Activated CD8-positive, alpha-beta memory T cell treated with anti-CD3 and anti-CD28 coated beads, Interleukin-2, amount 50 U/mL, for 48 hours (primary cell): ENCODE results near the gene FAAH.

Source experiments
- DNase-seq: peaks from one replicate; pipeline ENCODE4 v3.0.0-alpha.2; 2020

The FAAH gene

DNA sequence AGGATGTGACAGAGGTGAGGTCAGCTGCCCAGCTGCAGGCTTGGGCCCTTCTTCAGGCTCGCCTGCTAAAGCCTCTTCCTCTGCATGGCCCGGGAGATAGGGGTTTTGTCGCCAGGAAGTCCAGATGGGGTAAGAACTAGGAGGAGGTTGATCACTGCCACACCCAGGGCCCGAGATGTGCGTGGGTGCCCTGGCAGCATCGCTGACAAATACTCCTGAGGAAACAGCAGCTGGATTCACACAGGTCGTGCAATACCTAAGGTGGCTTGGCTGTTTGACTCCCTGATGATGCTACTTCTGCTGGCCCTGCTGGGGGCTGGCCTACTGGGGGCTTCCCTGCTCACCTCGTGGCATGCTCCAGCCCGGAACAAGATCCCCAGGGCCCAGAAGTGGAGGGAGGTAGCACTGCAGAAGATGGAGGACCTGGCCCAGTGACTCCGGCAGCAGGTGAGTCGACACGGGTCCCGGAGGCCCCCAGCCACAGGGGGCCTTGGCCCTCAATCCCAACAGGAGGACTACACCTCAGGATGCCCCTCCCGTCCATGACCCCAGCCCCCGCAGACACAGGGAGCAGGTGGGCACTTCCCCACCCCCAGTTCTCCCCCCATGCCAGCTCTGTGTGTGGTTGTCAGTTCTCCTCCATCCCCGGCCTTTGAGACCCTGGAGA is 29.6 kb downstream of the FAAH start:
- DNase-seq, result no peak

DNA sequence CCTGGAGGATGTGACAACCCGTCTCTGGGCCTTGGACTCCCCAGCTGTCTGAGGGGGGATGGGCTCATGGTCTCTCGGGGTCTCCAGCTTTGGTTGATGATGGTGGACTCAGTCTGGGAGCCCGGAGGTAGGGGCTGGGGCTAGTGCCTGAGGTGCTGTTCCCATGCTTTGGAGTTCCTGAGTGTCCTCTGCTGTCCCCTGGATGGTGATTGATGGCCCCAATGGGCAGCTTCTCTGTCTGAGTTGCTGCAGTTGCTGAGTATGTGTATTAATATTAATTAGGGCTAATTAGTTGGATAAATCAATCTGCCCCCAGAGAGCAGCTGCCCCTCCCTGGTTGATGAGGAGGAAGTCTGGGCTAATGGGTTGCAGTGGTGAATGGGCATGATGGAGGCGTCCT is 30.6 kb downstream of the FAAH start:
- no peak for DNase-seq

DNA sequence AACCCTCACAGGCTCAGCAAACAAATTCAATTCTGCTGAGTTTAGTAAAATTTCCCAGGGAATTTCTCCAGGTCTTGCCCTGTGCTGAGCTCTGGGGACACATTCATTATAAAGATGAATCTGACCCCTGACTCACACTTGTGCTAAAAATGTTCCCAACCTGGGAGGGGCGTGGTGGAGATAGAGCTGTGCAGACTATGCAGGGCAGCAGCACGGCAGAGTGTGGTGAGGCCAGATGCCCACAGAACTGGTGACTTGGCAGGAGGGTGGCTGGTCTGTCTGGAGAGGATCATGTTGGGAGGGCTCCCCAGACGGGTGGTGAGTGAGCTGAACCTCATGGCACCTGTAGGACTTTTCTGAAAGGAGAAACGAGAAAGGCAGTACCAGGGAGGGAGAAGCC is 31.6 kb downstream of the FAAH start:
- no peak for DNase-seq

DNA sequence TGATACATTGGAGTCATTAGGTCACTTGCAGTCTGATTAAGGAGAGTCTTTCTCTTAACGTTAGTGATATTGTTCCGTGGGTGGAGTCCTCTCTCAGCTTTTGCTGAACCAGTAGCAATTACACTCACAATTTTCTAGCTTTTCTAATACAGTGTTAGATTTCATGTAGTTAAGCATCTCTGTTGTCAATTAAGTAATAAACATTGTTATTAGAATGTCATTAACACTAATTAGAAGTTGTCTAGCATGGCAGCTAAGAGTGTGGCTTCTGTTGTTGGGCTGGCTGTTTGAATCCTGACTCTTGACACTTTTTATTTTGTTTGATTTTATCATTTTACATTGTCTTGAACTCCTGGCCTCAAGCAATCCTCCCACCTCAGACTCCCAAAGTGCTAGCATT is 33.4 kb downstream of the FAAH start:
- DNase-seq, result no peak

DNA sequence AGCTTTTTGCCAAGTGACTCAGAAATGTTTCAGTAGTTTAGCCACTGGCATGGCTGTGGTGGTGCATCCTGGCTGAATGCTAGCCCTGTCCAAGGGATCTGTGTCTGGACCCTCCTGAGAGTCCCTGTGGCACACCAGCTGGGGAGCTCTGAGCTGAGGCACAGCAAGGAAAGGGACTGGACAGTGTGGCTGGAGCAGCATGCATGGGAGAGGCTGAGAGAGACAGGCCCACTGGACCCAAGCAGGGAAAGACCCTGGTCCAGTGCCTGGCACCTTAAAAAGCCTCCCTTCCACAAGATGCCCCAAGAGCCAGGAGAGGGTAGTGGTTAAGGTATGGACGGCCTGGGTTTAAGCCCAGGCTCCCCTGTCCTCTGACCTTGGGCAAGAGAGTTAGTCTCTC is 35.3 kb downstream of the FAAH start:
- no peak for DNase-seq

DNA sequence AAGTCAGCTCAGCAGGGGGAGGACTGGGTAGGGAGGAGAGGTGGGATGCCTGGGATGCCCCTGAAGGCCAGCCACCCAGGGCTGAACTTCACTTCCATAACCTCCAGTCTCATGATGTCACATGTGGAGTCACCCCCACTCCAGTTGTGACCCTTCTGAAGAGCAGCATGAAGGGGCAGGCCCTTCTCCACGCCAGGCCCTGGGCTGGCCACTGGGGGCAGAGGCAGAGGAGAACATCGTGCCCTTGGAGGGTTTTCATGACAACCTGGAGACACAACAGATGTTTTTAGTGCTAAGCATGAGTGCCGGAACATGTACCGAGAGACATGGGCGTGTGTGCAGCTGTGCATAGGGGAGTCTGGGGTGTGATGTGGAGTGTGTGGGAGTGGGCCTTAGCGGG is 37.6 kb downstream of the FAAH start:
- no peak for DNase-seq

DNA sequence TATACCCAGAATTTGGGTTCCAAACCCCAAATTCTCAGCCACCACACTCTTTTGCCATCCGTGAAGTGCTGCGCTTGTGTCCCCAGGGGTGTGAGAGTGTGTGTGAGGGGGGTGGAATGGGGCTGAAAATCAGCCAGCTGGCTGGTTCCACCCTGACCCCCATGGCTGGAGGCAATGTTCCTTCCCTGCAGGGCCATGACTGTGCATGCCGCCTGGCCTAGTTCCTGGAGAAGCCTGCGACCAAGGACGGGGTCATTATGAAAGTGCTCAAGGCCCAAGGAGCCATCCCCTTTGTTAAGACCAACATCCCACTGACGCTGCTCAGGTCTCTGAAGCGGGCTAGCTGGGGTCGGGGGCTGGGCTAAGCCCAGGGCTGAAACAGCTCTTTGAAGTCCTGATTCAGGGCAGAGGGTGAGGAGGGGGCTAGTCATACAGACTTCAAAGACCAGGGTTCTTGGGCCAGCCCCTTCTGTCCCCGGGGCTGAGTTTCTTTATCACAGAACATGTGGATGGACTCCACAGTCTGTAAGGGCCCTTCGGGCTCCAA is 38.7 kb downstream of the FAAH start:
- no peak for DNase-seq

DNA sequence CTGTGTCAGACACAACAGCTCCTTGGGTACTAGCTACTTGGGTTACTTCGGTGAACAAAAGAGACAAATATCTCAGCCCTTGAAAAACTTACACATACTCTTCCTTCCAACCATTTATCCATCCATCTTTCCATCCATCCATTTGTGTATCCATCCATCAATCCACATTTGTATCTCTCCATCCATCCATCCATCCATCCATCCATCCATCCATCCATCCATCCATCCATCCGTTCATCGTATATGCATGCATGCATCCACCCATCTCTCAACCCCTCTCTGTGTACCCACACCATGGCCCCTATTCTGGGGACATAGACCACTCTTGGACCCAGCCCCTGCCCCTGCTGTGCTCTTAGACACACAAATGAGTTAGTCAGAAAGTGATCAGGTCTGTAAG is 40.2 kb downstream of the FAAH start:
- DNase-seq, result no peak

DNA sequence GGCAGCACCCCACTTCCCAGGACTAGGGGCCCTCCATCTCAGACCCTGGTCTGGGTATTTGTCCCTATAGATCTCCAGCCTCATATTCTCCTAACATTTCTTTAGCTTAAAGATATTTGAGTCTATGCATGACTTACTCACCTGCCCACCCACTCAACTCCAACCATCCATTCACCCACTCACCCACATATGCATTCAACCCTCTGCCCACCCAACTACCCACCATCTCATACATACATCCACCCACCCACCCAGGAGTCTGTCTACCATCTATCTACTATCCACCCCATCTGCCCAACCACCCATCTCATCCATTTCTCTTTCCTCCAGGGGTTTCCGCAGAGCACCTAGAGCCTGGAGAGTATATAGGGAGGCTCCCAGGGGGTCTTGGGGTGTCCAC is 42.7 kb downstream of the FAAH start:
- DNase-seq, result no peak

DNA sequence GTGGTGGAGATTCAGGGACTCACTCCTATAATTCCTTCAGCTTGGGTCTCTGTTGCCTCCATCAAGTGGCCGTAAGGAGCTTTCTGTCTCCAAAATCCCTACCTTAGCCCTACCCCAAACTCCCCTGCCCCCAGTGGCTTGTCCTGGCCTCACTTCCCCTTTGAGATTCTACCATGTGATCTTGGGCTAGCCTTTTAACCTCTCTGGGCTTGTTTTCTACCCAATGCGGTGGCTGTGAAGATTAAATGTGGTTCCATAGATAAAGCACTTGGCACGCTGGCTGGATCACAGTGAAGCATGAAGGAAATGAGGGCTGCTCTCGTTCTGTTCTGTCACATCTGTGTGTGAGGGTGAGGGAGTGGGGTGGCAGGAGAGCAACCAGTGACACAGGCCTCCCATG is 43.6 kb downstream of the FAAH start:
- no peak for DNase-seq

DNA sequence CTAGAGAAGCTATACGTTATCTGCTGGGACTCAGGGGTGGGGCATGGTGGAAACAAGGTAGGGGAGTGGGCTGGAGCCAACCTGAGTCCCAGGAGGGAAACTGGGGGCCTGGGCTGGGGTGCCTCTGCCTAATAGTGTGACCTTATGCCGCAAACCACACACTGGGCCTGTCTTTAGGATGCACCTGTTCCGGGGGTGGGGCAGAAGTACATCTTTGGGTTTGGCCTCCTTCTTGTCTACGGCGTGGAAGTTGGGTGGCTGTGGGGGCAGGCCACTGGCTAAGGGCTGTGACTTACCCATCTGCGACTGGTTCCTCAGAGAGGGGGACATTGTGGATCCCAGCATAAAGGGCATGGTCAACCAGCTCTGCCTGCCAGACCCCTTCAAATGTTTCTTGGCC is 44.2 kb downstream of the FAAH start:
- no peak for DNase-seq

DNA sequence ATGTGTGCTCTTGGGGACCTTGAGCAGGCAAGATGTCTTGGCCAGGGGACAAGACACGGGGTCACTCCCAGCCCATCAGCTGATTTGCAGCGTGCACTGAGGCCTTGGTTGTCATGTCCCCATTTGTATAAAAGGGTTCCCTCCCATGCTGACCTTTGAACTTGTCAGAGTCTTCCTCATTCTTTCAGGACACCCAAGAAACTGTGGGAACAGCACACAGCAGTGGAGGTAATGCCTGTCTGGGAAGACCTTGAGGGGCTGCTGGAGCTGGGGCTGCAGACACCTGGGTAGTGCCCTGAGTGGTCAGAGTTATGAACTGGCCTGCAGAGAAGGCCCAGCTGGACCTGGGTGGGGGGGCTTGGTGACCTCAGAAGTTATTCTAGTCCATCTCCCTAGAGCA is 46.4 kb downstream of the FAAH start:
- no peak for DNase-seq

DNA sequence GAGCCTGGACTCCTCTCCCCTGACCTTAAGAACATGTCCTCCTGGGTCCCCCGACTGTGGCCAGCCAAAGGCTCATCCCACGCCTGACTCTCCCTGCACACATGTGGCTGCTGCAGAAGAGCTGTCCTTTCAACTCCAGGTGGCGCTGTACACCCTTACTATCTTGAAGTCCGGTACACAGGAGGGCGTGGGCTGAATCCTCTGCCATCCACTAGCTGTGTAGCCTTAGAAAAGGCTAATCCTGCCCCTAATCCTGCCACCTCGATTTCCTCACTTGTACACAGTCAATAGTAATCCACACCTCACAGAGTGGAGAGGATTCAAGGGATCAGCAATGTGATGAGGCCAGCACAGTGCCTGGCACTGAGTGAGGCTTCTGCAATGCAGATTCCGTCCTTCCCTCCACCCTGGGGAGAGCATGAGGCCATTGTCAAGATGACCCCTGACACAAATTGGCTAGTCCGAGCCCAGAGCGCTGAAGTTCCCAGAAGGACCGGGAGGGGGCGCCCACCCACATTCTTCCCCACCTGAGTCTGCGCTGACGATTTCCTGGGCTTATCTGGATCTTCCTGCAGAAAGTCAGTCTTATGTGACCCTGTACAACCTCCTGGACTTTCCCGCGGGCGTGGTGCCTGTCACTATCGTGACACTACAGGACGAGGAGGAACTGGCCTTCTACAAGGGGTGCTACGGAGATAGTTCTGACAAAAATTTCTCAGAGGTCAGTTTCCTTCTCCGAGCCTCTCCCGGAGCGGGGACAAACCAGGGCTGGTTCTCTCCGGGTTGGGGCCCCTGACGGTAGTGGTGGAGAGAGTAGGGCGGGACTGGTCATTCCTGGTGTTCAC is 48.4 kb downstream of the FAAH start:
- peak; percentile 92 for DNase-seq

DNA sequence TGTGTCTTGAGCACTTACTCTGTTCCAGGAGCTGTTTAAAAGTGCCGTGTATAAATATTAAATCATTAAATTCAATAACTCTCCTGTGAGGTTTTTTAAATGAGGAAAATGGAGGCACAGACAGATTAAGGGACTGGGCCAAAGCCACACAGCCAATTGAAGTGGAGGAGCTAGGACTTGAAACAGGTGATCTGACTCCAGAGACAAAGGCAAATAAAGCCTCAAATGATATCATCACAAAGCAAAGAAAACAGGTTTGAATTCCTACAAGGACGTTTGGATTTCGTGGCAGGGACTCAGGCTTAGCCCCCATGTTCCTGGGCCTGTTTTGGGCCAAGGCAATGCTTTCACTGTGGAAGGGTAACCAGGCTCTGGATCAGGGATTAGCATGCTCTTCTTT is 50.3 kb downstream of the FAAH start:
- DNase-seq, result no peak

DNA sequence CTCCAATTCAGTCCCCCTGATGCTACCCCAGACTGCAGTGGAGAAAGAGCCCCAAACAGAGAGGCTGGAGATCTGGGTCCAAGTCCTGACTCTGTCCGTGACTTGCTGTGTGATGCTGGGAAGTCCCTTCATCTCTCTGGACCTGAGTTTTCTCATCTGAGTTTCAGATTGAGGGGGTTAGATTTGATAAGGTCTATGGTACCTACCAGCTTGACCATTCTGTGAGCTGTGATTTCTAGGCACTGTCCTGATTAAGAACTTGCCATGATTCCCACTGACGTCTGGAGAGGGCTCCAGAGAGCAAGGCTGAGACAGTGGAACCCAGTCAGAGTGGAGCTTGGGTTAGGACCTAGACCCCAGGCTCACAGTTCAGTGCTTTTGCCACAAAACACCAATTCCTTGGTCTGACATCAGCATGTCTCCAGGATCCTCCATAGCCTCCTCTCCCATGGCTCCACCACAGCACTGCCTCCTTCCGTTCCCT is 51.7 kb downstream of the FAAH start:
- DNase-seq, result no peak

DNA sequence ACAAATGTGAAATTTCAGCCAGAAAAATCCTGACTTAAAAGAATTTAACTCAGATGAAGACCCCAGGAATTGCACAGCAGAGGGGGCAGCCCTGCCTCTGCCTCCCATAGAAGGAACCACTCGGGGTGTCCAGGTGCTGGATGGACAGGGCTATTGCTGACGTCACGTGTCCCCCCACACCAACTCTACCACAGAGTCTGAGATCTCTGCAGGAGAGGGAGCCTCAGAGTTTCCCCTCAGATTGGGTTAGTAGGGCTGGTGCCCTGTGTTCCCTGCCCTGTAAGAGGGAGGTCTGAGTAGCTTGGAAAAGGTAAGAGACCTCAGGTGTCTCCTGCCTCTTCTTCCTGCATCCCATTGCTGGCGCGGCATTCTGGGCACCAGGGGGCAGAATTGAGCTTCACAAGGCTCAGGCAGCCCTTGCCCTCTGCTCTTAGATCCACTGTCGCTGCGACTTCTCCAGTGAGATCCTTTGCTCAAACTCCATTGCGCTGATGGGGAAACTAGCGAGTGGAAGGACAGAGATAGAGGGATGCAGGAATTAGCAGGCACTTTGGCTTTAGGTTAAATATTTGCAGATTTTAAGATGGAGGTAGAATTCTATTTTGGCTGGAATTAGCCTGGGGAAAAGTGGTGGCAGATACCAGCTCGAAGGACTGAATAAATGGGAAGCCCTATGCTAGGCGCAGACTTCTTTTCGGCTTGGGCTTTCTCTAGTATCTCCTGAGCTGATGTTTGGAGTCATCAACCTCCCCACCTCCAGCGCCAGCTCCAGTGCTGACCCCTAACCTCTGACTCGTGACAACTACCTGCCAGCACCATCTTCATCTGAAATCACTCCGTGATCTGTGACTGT is 52.8 kb downstream of the FAAH start:
- peak; percentile 93 for DNase-seq

DNA sequence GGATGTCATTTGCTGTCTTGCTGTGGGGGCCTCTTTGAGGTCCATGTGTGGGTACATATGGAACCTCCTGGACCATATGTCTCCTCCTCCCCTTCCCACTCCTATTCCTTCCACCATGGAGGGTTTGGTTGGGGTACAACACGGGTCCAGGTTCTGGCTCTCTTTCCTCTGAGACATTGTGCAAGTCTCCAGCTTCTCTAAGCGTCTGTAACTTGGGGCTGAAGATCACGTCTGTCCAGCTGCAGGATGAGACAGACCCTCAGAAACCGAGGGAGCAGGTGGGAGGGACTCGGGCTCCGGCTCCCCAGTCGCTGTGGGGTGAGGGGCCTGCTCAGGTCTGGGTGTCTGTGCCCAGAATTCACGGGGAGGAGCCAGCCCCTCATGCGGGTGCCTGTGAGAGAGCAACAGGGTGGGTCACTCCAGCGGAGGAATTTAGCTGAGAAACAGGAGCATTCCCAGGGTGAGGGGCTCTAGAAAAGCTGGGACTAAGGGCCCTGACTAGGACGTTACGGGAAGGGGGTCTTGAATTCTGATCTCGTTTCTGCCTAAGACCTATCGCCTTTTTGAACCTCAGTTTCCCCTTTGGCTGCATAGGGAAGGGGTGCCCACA is 53.5 kb downstream of the FAAH start:
- DNase-seq, result no peak

DNA sequence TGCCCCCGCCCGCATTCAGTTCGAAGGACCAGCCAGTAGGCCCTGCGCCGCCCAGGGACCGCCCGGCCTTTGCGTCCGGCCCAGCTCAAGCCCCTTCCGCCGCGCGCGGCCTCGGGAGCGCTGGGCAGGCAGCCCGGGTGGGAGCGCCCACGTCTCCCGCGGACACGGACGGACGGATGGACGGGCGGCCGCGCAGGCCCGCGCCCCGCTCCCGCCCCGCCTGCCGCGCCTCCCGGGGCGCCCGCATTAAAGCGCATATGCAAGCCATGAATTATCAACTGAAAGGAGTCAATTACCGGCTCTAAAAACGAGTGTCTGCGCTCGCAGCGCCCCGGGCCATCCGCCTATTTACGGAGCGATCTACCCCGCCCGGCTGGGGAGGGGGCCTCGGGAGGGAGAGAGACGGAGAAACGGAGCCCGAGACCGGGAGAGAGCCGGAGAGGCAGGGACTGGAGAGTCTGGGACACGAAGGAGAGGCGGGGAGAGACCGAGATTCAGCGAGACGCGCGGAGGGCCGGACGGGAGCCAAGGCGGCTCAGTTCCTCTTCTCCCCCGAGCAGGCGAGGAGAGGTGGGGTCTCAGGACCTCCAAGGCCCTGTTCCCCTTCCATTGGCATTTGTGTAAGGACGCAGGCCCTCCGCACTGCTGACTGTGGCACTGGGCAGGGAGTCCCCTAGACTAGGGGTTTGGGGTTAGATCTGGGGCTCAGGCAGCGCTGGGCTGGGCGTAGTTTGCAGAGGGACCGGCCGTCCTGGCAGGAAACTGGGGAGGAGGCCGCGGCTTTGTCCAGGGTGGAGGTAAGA is 54.2 kb downstream of the FAAH start:
- no peak for DNase-seq

DNA sequence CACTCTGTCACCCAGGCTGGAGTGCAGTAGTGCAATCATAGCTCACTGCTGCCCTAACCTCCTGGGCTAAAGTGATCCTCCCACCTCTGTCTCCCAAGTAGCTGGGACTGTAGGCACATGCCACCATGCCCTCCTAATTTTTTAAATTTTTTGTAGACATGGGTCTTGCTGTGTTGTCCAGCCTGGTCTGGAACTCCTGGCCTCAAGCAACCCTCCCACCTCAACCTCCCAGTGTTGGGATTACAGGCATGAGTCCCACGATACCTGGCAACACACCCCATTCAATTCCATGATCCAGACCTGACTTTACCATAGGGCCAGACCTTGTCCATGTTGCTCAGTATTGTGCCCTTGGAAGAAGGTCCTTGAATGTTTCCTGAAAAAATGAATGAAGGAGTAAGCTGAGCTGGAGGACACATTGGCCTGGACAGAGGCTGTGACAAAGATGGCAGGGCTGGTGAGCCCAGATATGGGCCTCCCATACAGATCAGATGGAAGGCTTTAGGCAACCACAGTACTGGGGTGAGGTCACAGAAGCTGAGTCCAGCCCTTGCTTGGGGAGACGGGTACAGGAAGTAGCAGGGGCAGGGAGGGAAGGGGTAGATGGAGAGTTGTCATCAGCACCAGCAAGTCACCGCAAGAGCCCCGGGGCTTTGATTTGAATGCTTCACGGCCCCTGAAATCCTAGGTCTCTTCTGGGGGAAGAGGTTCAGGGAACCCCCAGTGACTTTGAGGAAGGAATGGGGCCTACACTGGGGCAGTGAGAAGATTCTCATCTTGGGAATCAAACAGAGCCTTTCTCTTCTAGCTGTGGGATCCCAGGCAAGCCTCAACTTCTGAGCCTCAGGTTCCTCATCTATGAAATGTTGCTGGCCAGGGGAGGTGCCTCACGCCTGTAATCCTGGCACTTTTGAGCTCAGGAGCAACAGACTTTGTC is 55.4 kb downstream of the FAAH start:
- DNase-seq, result no peak

DNA sequence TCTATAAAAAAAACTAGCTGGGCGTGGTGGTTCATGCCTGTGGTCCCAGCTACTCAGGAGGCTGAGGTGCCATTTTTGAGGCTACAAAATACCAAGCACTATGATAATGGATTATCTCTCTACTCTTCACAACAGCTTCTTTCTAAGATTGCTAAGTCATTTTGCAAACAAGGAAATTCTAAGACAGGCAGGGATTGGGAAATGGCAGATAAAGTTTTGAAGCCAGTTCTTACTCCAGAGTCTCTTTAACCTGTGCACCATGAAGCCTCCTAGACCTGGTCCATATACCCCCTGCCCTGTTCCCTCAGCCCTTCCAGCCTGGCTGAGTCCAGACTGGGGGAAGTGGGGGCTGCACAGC is 56.0 kb downstream of the FAAH start:
- no peak for DNase-seq
